HG02852 (cell line): ENCODE measurements around the gene ASXL1.

Experiments
- ATAC-seq: cut with Tn5 transposase; IDR thresholded peaks from one replicate; pipeline ENCODE4 v1.9.1; 2021; ENCODE audit warnings: mild to moderate bottlenecking, moderate library complexity; ENCODE audit not compliant: unreplicated experiment

ASXL1 gene

DNA sequence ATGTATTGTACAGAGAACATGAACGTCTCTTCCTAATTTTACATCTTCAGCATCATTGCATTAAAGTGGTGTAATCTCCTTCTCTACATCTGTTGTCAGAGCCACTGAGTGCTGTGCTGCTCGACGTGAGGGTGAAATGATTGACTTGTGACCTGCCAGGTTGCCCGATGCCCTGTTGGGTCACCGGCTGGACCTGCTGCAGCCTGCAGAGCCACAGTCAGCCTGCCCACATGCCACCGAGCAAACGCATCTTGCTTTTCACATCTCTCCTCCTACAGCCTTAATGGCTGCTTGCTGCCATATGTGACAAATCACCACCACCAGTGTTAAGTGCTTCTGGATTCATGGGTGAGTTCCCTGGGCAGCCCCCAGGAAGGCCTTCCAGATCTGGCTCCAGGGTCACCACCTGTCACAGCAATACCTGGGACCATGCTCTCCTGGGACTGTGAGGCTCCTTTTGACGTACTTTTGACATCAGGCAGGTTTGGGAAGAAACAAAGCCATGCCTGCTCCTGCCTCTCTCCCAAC, 80.3 kb downstream of the ASXL1 start:
- no peak for ATAC-seq

- no peak for ATAC-seq
Measured at GRCh38 chr20:32439132-32439829, 81.2 kb downstream of the ASXL1 start.

GRCh38 chr20:32440069-32440757, 82.1 kb downstream of the ASXL1 start:
- no peak for ATAC-seq

GRCh38 chr20:32440758-32441078, 82.6 kb downstream of the ASXL1 start:
- no peak for ATAC-seq

GRCh38 chr20:32441638-32442037, 83.5 kb downstream of the ASXL1 start:
- no peak for ATAC-seq

- ATAC-seq = no peak
Measured at GRCh38 chr20:32442630-32443373, 84.7 kb downstream of the ASXL1 start.

DNA sequence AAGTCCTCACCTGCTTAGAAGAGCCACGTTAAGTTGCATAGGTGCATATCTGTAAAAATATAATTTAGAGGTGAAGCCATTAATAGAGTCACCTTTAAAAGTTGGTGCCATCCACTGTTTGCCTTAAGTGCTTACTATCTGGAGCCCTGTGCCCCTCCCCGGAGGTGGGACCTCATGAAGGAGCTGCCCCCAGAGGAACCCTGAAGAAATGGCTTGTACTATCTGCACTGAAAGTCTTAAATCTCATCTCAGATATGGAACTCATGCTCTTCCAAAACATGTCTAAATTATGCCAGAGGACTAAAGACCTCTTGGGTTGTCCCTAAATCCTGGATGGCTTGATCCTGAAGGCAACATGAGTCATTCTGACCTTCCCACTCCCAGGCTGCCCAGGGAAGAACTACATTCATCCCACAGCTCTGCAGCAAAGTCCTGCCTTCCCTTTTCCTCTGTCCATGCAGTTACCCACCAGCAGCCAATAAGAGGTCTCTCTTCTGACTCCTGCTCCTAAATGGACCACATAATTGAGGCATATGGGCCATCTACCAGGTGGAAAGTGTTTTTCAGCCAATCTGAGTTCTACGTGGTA, 85.3 kb downstream of the ASXL1 start:
- no peak for ATAC-seq

DNA sequence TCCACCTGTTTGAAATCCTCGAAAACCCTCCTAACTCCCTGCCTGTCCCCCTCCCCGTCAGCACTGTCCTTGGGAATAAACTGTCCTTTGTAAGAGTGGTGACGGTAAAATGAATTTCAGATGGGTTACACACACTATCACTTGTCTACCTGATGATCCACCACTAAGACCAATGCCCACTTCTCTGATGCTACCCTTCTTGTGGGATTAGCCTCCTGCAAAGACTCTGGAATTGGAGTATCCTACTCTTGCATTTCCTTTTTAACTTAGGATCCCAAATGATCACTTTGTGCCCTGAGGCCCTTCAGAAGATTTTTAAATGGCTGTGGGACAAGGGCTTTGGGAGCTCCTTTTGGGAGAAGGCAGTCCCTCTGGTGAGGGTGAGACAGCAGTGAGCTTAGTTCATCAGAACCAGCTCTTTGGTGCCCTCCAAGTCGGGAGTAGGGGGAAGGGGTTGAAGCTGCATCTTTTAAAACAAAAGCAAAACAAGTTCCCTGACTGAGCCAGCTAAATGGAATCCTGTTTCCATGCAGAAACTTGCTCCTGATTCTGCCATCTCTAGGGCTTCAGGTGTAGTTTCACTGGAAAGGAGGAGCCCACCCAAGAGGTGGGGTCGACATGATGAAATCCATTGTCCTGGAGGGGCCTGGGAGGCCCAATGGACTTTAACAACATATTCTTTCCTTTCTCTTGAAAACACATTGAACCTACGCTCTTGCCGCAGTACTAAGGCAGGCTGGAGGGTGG, 86.5 kb downstream of the ASXL1 start:
- no peak for ATAC-seq

DNA sequence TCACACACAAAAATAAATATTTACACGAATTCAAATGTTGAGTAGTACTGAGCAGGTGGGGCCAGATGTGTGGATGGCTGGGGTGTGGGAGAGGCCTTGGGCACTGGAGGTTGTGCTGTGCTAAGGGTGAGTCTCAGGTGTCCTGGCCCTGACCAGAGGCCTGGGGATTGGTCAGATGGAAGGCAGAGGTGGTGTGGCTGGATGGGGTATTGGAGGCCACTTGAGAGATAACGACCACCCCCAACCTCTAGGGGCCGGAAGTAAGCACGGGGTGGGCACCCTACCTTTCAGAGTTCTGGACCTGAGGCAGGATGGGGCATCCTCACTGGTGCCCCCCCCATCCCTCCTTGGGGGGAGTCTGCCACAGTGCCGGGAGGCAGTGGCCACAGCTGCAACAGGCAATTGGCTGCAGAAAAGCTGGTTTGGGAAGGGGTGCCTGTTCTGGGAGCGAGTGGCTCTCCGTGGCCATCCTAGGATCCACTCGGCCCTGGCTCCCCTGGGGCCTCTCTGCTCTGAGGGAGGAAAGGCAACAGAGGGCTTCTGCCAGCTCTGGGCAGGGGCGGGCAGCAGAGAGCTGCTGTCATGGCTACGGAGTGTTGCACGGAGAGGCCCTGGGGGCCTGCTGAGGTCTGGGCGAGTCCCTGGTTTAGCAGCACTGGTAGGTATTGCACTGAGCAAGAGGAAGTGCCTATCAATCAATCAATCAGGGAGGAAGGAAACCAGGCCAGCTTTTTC, 87.6 kb downstream of the ASXL1 start:
- ATAC-seq = no peak

DNA sequence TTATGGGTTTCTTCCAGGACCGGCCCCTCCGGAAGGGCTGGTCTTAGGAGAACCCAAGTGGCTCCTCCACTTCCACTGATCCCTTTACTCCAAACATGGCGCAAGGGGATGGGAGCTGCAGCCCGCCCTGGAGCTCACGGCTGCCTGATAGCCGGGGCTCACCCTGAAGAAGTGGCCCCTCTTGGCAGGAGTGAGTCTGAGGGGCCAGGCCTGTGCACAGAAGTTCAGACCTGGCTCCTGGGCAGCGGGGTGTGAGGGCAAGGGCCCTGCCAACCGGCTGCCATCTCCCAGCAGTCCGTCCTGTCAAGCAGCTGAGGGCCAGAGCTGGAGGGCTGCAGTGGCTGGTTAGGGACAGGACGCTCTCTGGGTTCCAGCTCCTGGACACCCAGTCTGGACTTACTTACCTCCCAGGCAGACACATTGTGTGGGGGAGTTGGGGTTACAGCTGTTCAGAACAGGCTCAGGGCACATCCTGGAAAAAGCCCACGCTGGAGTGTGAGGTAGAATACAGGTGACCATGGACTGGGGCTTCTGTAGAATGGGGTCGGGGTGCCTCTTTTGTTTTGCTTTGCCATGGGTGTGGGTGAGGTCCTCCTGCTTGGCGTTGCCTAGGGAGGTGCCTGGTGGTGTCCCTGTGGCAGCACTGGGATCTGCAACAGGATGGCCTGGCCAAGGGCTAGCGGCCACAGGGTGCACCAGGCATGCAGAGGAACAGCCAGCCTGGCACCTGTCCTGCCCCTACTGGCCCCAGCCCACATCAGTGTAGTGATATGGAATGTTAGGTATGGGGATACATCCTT, 88.4 kb downstream of the ASXL1 start:
- no peak for ATAC-seq

DNA sequence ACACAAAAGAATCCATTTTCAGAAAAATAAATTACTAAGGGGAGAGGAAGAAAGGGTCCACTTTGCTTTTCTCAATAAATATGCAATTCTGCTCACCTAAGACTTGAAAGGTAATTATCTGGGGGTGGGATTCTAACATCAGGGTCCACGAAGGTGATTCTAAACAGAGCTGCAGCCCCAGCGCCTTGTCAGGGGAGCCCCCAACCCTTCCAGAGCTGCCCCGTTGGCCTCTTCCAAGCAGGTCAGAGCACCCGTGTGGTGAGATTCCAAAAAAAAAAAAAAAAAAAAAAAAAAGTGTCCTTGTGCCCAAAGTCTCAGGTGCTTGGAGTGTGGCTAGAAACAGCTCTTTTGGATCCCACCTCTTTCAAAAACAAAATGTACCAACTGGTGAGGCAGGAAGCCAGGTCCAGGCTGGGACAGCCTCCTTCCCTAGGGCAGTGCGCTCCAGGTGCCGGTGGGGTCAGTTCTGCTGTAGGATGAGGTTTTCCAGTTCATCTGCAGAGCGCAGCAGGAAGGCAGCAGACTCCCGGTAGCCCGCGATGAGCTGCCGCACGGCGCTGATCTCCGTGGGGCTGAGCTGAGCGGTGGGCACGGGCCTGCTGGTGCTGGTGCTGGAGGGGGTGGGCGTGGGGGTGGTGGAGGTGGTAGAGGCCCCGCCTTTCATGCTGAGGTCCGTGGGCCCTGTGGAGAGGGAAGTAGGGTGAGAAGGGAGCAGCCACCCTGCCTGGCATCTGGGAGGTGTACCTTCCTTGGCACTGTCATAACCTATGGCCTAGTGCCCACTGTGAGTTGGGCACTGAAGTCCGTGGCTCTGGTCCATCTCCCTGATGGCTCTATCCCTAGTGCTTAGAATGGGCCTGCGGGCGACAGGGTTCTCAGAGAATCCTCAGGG, 89.3 kb downstream of the ASXL1 start:
- ATAC-seq = no peak

DNA sequence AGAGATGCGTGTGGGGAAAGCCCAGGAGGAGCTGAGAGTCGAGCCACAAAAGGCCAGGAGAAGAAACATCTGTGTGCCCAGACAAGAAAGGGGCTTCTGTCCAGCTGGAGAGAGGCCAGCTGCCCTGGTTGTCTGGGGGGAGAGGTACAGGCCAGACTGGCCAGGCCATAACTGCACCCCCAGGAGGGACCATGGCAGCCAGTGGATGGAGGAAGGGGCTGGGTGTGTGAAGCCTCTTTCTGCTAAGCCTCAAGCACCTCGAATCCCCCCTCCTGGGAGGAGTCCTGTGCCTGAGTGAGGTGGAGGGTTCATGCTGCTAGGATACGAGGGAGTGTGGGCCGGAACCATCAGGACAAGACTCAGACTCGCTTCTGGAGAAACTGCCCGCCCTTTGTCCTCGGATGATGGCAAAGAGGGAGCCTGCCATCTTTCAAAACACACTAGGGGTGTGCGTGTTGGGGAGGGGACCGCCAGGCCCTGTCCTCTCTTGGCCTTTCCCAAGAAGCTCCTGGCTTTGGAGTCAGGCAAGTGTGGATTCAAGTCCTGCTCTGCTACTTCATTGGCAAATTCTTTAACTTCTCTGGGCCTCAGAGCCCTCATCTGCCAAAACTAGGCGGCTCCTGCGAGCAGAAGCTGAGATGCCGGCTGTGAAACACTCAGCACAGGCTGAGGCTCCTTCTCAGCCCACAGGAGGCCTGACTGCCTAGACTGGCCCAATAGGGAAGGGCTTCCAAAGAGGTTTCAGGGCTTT, 90.3 kb downstream of the ASXL1 start:
- ATAC-seq = no peak

DNA sequence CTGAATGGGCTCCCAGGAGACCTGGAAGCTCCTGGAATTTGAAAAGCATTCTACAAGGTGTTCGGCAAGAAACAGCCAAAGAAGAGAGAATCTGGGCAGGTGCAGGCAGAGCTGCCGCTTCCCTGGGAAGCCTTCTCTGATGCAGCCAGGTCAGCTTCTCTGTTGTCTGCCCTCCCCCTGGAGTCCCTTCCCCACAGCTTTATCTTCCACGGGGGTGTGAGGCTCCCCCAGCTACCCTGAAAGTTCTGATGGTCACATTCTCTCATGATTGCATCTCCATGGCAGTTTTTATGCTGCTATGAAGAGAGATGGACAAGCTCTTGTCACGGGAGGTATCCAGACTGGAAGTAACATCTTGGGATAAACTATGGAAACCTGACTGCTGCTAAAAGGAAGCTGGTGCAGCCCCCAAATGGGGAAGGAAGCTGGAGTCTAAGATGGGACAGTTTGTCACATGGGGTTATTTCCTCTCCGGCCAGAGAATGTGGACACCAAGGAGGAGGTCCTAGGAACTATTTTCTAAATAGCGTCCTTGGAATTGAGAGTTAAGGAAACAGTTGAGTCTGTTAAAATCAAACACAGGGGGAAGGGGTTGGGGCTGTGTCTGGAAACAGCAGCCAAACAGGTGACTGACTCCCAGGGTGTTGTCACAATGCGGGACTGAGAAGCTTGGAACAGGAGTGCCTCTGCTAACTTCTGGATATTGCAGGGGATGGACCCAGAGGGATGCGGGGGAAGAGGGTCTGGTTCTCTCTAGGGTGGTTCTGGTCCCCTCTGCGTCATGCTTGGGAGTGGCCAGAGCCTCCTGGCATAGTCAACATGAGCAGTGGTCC, 91.1 kb downstream of the ASXL1 start:
- no peak for ATAC-seq

DNA sequence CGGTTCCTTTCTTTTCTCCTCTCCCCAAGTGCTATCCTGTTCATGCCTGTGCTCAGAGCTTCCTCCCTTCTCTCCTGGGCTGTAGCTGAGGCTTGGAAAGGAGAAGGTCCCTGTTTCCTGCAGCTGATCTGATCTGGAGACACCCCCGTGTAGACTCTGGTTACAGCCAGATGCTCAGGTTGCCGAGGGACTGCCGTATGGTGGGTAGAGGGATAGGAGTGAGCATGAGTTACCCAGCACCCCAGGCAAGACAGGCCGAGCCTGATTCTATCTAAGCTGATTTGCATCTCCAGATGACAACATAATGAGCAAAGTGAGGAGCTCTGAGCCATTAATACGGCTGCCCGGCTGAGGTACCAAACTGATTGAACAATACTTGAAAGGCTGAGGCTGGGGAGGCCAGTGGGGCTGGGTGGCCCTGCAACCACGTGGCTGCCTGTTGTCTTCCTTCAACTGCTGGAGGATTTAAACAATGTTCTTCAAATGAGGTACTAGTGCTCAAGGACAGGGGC, 91.8 kb downstream of the ASXL1 start:
- ATAC-seq = no peak

GRCh38 chr20:32450484-32451061, 92.4 kb downstream of the ASXL1 start:
- no peak for ATAC-seq

GRCh38 chr20:32451340-32451681, 93.2 kb downstream of the ASXL1 start:
- ATAC-seq = no peak
